ENCODE data around the gene GPR162.

The GPR162 gene

GRCh38 chr12:6782850-6783566 is 38.6 kb upstream of the GPR162 start:
- peak overlapping the region in 1 of 2 donors; percentile 73 for H3K27ac Mint-ChIP-seq
- H3K4me3 Mint-ChIP-seq = peak overlapping the region; percentile 35 to 52
- H3K9me3 Mint-ChIP-seq = no peaks in the 10 kb centered on the region
- H3K4me1 Mint-ChIP-seq = peaks cover 71% of the 10 kb centered on the region
- H3K27me3 Mint-ChIP-seq = peaks cover 2% of the 10 kb centered on the region
- ATAC-seq (no peak), DNase-seq (no peak)

DNA sequence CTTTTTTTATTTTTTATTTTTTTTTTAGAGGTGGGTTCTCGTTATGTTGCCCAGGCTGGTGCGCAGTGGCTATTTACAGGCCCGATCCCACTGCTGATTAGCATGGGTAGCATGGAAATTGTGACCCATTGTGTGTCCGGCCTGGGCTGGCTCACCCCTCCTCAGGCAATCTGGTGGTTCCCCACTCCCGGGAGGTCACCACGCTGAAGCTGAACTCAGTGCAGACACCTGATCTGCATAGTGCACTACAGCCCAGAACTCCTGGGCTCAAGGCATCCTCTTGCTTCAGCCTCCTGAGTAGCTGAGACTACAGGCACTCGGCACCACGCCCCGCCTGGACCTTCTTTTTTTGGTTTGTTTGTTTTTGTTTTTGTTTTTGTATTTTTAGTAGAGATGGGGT is 37.8 kb upstream of the GPR162 start:
- no peaks in the 10 kb centered on the region for H3K27me3 Mint-ChIP-seq
- DNase-seq (no peak), ATAC-seq (no peak)
- H3K9me3 Mint-ChIP-seq = no peaks in the 10 kb centered on the region
- no peak overlapping the region for H3K4me3 Mint-ChIP-seq
- H3K4me1 Mint-ChIP-seq = peaks cover 70% of the 10 kb centered on the region
- H3K27ac Mint-ChIP-seq = no peak overlapping the region

- ATAC-seq = no peak
- DNase-seq = no peak
- Mint-ChIP-seq H3K27ac (no peak overlapping the region), H3K4me1 (peaks cover 70% of the 10 kb centered on the region), H3K9me3 (no peaks in the 10 kb centered on the region), H3K4me3 (no peak overlapping the region), H3K27me3 (no peaks in the 10 kb centered on the region)
Measured at GRCh38 chr12:6784296-6784695, 37.3 kb upstream of the GPR162 start.

DNA sequence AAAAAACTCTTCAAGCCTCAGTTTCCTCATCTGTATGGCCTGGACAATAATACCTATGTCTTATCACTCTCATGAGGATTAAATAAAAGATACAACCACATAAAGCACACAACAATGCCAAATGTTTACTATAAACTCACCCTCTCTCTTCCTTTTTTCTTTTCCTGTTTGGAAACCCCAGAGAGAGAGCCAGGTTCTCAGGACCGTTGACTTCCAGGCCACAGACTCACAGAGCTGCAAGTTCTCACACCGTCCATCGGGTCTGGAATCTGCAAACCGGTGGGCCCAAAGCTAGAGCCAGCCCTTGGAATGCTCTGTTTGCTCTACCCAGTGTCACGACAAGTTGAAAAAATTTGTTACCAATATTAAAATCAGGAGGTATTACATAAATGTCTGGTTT is 36.9 kb upstream of the GPR162 start:
- ATAC-seq = no peak
- Mint-ChIP-seq H3K9me3 (no peaks in the 10 kb centered on the region), H3K27me3 (peaks cover 4% of the 10 kb centered on the region), H3K4me1 (peaks cover 70% of the 10 kb centered on the region), H3K4me3 (no peak overlapping the region), H3K27ac (no peak overlapping the region)
- no peak for DNase-seq

DNA sequence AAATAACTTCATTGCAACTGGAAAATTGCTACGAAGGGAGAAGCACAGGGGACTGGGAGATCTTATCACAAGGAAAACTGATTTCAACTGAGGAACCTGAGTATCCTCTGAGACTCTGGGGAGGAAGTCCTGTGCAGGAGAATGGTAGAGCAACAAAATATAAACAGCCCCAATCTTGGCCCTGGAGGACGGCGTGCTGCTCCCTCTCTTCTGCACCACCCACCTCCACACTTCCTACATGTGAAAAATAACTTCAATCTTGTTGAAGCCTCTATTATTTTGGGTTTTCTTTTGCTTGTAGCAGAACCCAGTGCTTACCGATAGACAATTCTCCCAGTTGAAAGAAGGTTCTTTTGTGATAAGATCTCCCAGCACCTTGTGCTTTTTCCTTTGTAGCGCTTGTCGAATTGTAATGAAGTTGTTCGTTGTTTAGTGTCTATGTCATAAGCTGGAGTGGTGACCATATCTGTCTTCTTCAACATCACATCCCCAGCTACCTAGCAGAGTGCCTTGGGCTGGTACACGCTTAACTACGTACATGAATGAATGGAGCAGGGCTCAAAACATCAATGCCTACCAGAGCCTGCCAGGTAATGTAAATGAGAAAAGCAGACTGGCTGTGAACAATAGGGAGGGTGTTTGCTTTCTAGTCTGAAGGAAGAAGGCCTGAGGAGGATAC is 35.1 kb upstream of the GPR162 start:
- H3K4me3 Mint-ChIP-seq = peak overlapping the region in 1 of 2 donors; percentile 7
- peaks cover 8% of the 10 kb centered on the region for H3K27me3 Mint-ChIP-seq
- peaks cover 67% of the 10 kb centered on the region for H3K4me1 Mint-ChIP-seq
- H3K27ac Mint-ChIP-seq = peak overlapping the region in 1 of 2 donors; percentile 38
- ATAC-seq = no peak
- no peak for DNase-seq
- no peaks in the 10 kb centered on the region for H3K9me3 Mint-ChIP-seq

DNA sequence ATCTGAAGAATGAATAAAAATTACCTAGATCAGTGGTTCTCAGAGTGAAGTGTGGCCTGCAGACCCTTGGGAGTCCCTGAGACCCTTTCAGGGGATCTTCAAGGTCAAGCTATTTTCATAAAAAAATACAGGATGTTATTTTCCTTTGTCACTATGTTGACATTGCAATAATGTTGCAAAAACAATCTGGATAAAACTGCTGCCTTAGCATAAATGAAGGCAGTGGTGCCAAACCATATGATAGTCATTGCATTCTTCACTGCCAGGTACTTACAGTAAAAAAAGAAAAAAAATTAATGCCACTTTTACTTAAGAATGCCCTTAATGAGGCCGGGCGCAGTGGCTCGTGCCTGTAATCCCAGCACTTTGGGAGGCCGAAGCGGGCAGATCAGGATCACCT is 34.3 kb upstream of the GPR162 start:
- no peak for ATAC-seq
- H3K27ac Mint-ChIP-seq = no peak overlapping the region
- no peaks in the 10 kb centered on the region for H3K9me3 Mint-ChIP-seq
- peaks cover 69% of the 10 kb centered on the region for H3K4me1 Mint-ChIP-seq
- no peak overlapping the region for H3K4me3 Mint-ChIP-seq
- peaks cover 8% of the 10 kb centered on the region for H3K27me3 Mint-ChIP-seq
- no peak for DNase-seq

- Mint-ChIP-seq H3K9me3 (no peaks in the 10 kb centered on the region), H3K4me3 (peak within 1 kb of the TSS; percentile 20 to 47), H3K27me3 (peaks cover 16% of the 10 kb centered on the region), H3K27ac (no peak within 1 kb of the TSS), H3K4me1 (peaks cover 64% of the 10 kb centered on the region)
- DNase-seq (no peak), ATAC-seq (peak; percentile 54)
Measured at GRCh38 chr12:6788972-6789924, 32.4 kb upstream of the GPR162 start, which contains the start of gene CD4. CD4 (plus strand) TSS chr12:6789528; CDS start chr12:6800139, 10,611 bp downstream.

DNA sequence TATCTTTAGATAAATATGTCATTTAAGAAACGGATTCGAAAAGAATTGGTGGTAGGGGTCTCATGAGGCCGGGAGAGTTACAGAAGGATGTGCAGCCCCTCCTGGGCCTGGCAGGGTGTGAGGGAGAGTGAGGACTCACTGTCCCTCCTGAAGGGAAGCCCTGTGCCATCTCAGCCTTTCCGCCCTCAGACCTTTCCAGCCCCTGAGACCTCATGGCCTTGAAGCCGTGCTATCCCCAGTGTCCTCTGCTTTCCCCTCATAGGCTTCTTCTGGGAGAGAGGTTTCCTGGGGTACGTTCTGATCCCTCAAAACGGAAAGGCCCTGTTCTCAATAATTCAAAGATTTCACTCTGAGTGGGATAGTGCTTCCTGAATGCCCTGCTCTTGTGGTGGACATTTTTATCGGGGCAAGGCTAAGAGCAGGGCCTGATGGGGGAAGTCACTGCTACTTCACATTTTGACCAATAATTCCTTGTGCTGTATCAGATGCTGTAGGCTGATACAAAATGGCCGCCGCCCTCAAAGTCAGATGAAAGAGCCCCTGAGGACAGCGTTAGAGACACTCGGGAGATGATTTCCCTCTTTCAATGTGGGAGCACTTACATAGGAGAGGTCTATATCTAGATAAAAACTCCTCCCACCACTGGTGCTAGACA is 31.0 kb upstream of the GPR162 start:
- Mint-ChIP-seq H3K27me3 (peaks cover 16% of the 10 kb centered on the region), H3K4me3 (no peak overlapping the region), H3K27ac (no peak overlapping the region), H3K4me1 (peaks cover 59% of the 10 kb centered on the region), H3K9me3 (no peaks in the 10 kb centered on the region)
- DNase-seq (no peak), ATAC-seq (no peak)

DNA sequence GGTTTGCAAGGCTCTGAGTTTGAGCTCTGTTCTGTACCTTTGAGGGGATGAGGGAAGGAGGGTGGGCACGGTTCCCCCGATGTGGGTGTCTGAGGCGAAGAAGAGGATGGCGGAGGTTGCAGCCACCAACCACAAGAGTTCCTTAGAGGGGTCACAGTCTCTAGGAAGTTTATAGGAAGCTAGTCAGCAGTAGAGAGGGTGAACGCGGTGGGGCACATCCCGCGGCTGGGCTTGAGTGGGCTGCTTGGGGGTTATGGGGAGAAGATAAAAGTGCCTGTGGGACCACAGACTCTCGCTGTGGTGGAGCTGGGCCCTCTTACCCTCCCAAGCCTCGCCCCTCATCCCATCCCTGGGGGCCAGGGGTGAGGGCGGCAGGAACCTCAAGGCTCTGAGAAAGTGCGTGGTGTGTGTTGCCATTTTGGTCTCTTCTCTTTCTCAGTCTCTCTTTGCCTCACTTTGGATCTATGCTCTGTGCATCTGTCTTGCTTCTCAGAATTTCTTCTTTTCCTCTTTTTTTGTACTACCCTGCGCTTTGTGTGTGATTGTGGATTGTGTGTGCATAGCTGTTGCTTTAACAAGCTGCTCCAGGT is 29.6 kb upstream of the GPR162 start:
- Mint-ChIP-seq H3K27ac (peak overlapping the region; percentile 60 to 92), H3K4me3 (peak overlapping the region; percentile 75 to 76), H3K27me3 (peaks cover 27% of the 10 kb centered on the region), H3K9me3 (no peaks in the 10 kb centered on the region), H3K4me1 (peaks cover 49% of the 10 kb centered on the region)
- DNase-seq (no peak), ATAC-seq (peak; percentile 54)

- Mint-ChIP-seq H3K27me3 (peaks cover 29% of the 10 kb centered on the region), H3K4me1 (peaks cover 48% of the 10 kb centered on the region), H3K4me3 (peak overlapping the region; percentile 75 to 76), H3K27ac (peak overlapping the region; percentile 60 to 92), H3K9me3 (no peaks in the 10 kb centered on the region)
- peak; percentile 82 for ATAC-seq
- no peak for DNase-seq
Measured at GRCh38 chr12:6792522-6793201, 29.0 kb upstream of the GPR162 start.

- peaks cover 29% of the 10 kb centered on the region for H3K4me1 Mint-ChIP-seq
- DNase-seq (no peak), ATAC-seq (no peak)
- no peak overlapping the region for H3K4me3 Mint-ChIP-seq
- H3K9me3 Mint-ChIP-seq = no peaks in the 10 kb centered on the region
- no peak overlapping the region for H3K27ac Mint-ChIP-seq
- H3K27me3 Mint-ChIP-seq = peaks cover 27% of the 10 kb centered on the region
Measured at GRCh38 chr12:6795088-6795487, 26.5 kb upstream of the GPR162 start.

- H3K9me3 Mint-ChIP-seq = no peaks in the 10 kb centered on the region
- peaks cover 22% of the 10 kb centered on the region for H3K4me1 Mint-ChIP-seq
- H3K27ac Mint-ChIP-seq = no peak overlapping the region
- H3K27me3 Mint-ChIP-seq = peaks cover 27% of the 10 kb centered on the region
- no peak overlapping the region for H3K4me3 Mint-ChIP-seq
- ATAC-seq (no peak), DNase-seq (no peak)
Measured at GRCh38 chr12:6796576-6796975, 25.0 kb upstream of the GPR162 start.

DNA sequence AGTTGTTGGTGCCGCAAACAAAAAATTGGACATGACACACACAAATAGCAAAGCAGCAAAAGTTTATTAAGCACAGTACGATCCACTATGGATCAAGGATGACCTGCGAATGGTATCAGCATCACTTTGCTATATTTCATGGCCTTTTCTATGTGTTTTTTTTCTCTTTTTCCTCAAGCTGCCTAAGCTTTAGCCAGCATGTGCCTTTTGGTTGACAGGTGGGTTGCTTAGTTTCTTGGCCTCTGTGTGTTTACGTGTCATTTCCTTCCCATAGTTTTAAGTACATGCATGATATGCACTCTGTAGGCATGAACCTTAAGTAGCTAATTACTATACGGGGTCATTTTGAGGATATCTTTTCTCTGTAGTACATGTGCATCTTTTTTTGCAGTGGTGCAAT is 22.5 kb upstream of the GPR162 start:
- peaks cover 19% of the 10 kb centered on the region for H3K27me3 Mint-ChIP-seq
- no peaks in the 10 kb centered on the region for H3K9me3 Mint-ChIP-seq
- H3K4me3 Mint-ChIP-seq = no peak overlapping the region
- DNase-seq (no peak), ATAC-seq (no peak)
- no peak overlapping the region for H3K27ac Mint-ChIP-seq
- H3K4me1 Mint-ChIP-seq = no peaks in the 10 kb centered on the region

- Mint-ChIP-seq H3K9me3 (no peaks in the 10 kb centered on the region), H3K4me3 (no peak overlapping the region), H3K27ac (no peak overlapping the region), H3K27me3 (no peaks in the 10 kb centered on the region), H3K4me1 (peaks cover 9% of the 10 kb centered on the region)
- ATAC-seq (no peak), DNase-seq (no peak)
Measured at GRCh38 chr12:6807170-6807569, 14.5 kb upstream of the GPR162 start.

All from stimulated activated naive CD8-positive, alpha-beta T cell treated with anti-CD3 and anti-CD28 coated beads, Interleukin-15, amount 100 ng/mL, for 72 hours (primary cell).